GM12892 (cell line): ENCODE measurements around the gene PSMB1.

Source experiments
- POLR2A ChIP-seq: IDR thresholded peaks from 2 replicates; pipeline ENCODE4 v1.6.1; 2011; ENCODE audit warnings: low read depth, low read length, control low read depth
- POLR2AphosphoS5 ChIP-seq: IDR thresholded peaks from 2 replicates; pipeline ENCODE4 v1.6.1; 2011; ENCODE audit warnings: low read depth, low read length, control low read depth
- TAF1 ChIP-seq: IDR thresholded peaks from 2 replicates; pipeline ENCODE4 v1.6.1; 2011; ENCODE audit warnings: low read depth, mild to moderate bottlenecking, control low read depth, low read length, borderline replicate concordance

DNA sequence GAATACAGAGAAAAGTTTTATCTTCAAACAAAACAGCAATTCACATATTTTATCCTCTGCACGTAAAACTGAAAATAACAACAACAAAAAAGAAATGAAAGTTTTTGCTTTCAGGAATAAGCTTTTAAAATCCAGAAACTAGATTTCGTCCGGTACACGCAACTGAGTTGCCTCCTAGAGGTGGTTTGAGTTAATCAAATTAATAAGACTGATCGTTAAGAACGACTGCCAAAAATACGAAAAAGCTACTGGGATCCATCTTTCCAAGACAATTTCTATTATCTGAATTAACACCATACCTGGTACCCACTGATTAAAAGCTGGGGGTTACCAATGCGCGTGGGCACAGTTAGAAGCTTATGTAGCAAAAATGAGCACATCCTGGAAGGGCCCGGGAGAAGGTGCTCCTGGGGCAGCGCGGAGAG, 30.7 kb upstream of the PSMB1 start:
- TF ChIP-seq POLR2AphosphoS5: no peak
- TF ChIP-seq POLR2A: no peak
- TF ChIP-seq TAF1: no peak
